CD14-positive monocyte (primary cell): ENCODE results near the gene SIRPA. TPM values are rescaled to one million over a fixed set of nuclear protein-coding genes. Genes with fewer than 3 reads are reported as not detected.
A peak's percentile ranks its signal among the peaks of the same experiment; 100 is the strongest.

ENCODE experiments used
- DNase-seq, 3 donors: peaks; one replicate each; pipeline ENCODE4 v3.0.0-alpha.2; 2011 to 2022
- H2AFZ ChIP-seq: 2 replicates; pipeline ENCODE4 v1.6.0; 2012; ENCODE audit warnings: mild to moderate bottlenecking, low read depth, low read length, inconsistent platforms; ENCODE audit not compliant: insufficient read depth, poor library complexity, severe bottlenecking
- H3K27ac ChIP-seq, 2 donors: 1 replicate in 1 of 2; 2 replicates in 1 of 2; pipeline ENCODE4 v1.5.1; 2012 to 2013; ENCODE audit warnings: low read length in 2 of 2, control low read depth in 1 of 2, inconsistent platforms in 1 of 2, low read depth in 1 of 2, mild to moderate bottlenecking in 1 of 2
- H3K27me3 ChIP-seq, 2 donors: one replicate each; pipeline versions ENCODE4 v1.6.0 to v1.6.1; 2011 to 2013; ENCODE audit warnings: low read length in 2 of 2; ENCODE audit not compliant: control insufficient read depth in 2 of 2, insufficient read depth in 2 of 2
- H3K36me3 ChIP-seq, 2 donors: replicated peaks in 1 of 2; 1 replicate in 1 of 2; 2 replicates in 1 of 2; pipeline versions ENCODE4 v1.5.1 to v1.6.1; 2012 to 2013; ENCODE audit warnings: low read length in 2 of 2, control low read depth in 1 of 2, inconsistent platforms in 1 of 2, mild to moderate bottlenecking in 1 of 2; ENCODE audit not compliant: insufficient read depth in 2 of 2, control insufficient read depth in 1 of 2
- H3K4me1 ChIP-seq, 2 donors: 1 replicate in 1 of 2; 2 replicates in 1 of 2; pipeline versions ENCODE4 v1.5.1 to v1.6.1; 2012 to 2013; ENCODE audit warnings: low read length in 2 of 2, control low read depth in 1 of 2, inconsistent platforms in 1 of 2, mild to moderate bottlenecking in 1 of 2, moderate library complexity in 1 of 2; ENCODE audit not compliant: insufficient read depth in 2 of 2, control insufficient read depth in 1 of 2
- H3K4me2 ChIP-seq: replicated peaks from 2 replicates; pipeline ENCODE3; 2012; ENCODE audit warnings: low read length, moderate library complexity, mild to moderate bottlenecking; ENCODE audit not compliant: poor library complexity, severe bottlenecking; ENCODE audit errors: extremely low read depth
- H3K4me3 ChIP-seq, 3 experiments: fragments of 200-600 bp in 1 of 3; sonication (generic) in 1 of 3; replicated peaks in 1 of 3; 1 replicate in 2 of 3; 2 replicates in 1 of 3; pipeline ENCODE4 v1.5.1; 2011 to 2013; ENCODE audit warnings: low read length in 3 of 3, mild to moderate bottlenecking in 3 of 3, control low read depth in 2 of 3, low read depth in 2 of 3, inconsistent platforms in 1 of 3, moderate library complexity in 1 of 3
- H3K79me2 ChIP-seq: 2 replicates; pipeline ENCODE4 v1.6.0; 2012; ENCODE audit warnings: mild to moderate bottlenecking, control low read depth, inconsistent platforms, low read length, moderate library complexity; ENCODE audit not compliant: insufficient read depth
- H3K9ac ChIP-seq: 2 replicates; pipeline ENCODE4 v1.6.0; 2017; ENCODE audit warnings: low read length, mild to moderate bottlenecking; ENCODE audit not compliant: insufficient read depth, poor library complexity, severe bottlenecking
- H3K9me3 ChIP-seq, 2 donors: replicated peaks in 1 of 2; 1 replicate in 1 of 2; 2 replicates in 1 of 2; pipeline versions ENCODE4 v1.5.1 to v1.6.1; 2012 to 2013; ENCODE audit warnings: low read length in 2 of 2, control low read depth in 1 of 2; ENCODE audit not compliant: control insufficient read depth in 1 of 2, insufficient read depth in 1 of 2
- H4K20me1 ChIP-seq: 2 replicates; pipeline ENCODE4 v1.6.0; 2012; ENCODE audit warnings: mild to moderate bottlenecking, low read length, control low read depth, moderate library complexity; ENCODE audit not compliant: insufficient read depth
- H3K27ac Mint-ChIP-seq, 7 donors: one replicate each; pipeline ENCODE4 v1.8.0; 2020; ENCODE audit warnings: mild to moderate bottlenecking in 7 of 7, mixed read lengths in 7 of 7, moderate library complexity in 6 of 7, inconsistent platforms in 2 of 7
- H3K27me3 Mint-ChIP-seq, 3 donors: one replicate each; pipeline ENCODE4 v1.8.0; 2021 to 2022; ENCODE audit warnings: low read depth in 3 of 3, mild to moderate bottlenecking in 3 of 3, mixed read lengths in 3 of 3, moderate library complexity in 3 of 3, inconsistent platforms in 1 of 3
- H3K36me3 Mint-ChIP-seq, 2 donors: one replicate each; pipeline ENCODE4 v1.8.0; 2020; ENCODE audit warnings: mixed read lengths in 2 of 2, inconsistent platforms in 1 of 2, mild to moderate bottlenecking in 1 of 2
- H3K4me1 Mint-ChIP-seq: one replicate; pipeline ENCODE4 v1.8.0; 2020; ENCODE audit warnings: mild to moderate bottlenecking, mixed read lengths
- H3K4me3 Mint-ChIP-seq, 2 donors: one replicate each; pipeline ENCODE4 v1.8.0; 2020; ENCODE audit warnings: mild to moderate bottlenecking in 2 of 2, mixed read lengths in 2 of 2, moderate library complexity in 1 of 2
- H3K9me3 Mint-ChIP-seq, 7 donors: one replicate each; pipeline ENCODE4 v1.8.0; 2020 to 2022; ENCODE audit warnings: mixed read lengths in 7 of 7, mild to moderate bottlenecking in 6 of 7, moderate library complexity in 6 of 7, inconsistent platforms in 2 of 7
- CTCF ChIP-seq: fragments of 200-600 bp; IDR thresholded peaks from one replicate; pipeline ENCODE4 v1.8.0; 2022; ENCODE audit warnings: antibody characterized with exemption, mild to moderate bottlenecking
- WGBS: methylation state at CpG from one replicate; pipeline ENCODE4 v1.1.5; 2013; ENCODE audit warnings: missing lambda C conversion rate; ENCODE audit not compliant: insufficient coverage; 5-methylcytosine and 5-hydroxymethylcytosine counted together
- intact Hi-C, 2 donors: fragments of 100-400 bp; cut with micrococcal nuclease; formaldehyde crosslinking; loops; one replicate each; pipeline versions ENCODE4 v1.15.0 to v1.15.1; 2023
- polyA plus RNA-seq, 3 donors: library from polyadenylated mRNA; depleted of rRNA in 1 of 3; unstranded in 2 of 3; stranded (reverse) in 1 of 3; fragments of 300-500 nt in 2 of 3; fragments of >200 nt in 1 of 3; fragmentation: Illumina TruSeq in 2 of 3; gene quantifications; 1 replicate in 2 of 3; 2 replicates in 1 of 3; pipeline ENCODE4 v1.2.3, GENCODE V29; 2012 to 2021

Gene SIRPA
- polyA plus RNA-seq, 3 donors, result 28.4 to 126 (median 58.3) TPM

GRCh38 chr20:1895674-1896483 lies 672 bp downstream of the SIRPA start:
- H4K20me1 ChIP-seq, result peaks cover 55% of the 10 kb centered on the region
- peak in 2 of 3 donors; percentile 38 to 47 for DNase-seq
- Mint-ChIP-seq H3K27ac (peak overlapping the region; percentile 90 to 99 (median 93)), H3K4me3 (peak overlapping the region; percentile 100), H3K9me3 (no peaks in the 10 kb centered on the region), H3K27me3 (peaks cover 0 to 2% (median 1%) of the 10 kb centered on the region in 3 donors), H3K36me3 (peaks cover 47 to 59% of the 10 kb centered on the region in 2 donors), H3K4me1 (peaks cover 69% of the 10 kb centered on the region)
- no peak overlapping the region for H2AFZ ChIP-seq
- intact Hi-C loops, result loop anchor here (1.0 to 10.0 kb wide), 6 partner anchors 49 to 206 kb away; partner anchors contain the start of gene STK35 (in 1 of the 2)
- H3K9ac ChIP-seq, result peak overlapping the region; percentile 96
- peak overlapping the region; percentile 63 to 98 for H3K27ac ChIP-seq
- no peaks in the 10 kb centered on the region for H3K9me3 ChIP-seq
- peaks cover 51 to 63% of the 10 kb centered on the region in 2 donors for H3K4me1 ChIP-seq
- peaks cover 96% of the 10 kb centered on the region for H3K79me2 ChIP-seq
- peak overlapping the region; percentile 63 to 100 (median 80) for H3K4me3 ChIP-seq
- peaks cover 14 to 33% of the 10 kb centered on the region in 2 donors for H3K36me3 ChIP-seq
- H3K4me2 ChIP-seq, result peak overlapping the region; percentile 99
- no peak for TF ChIP-seq CTCF
- no peaks in the 10 kb centered on the region for H3K27me3 ChIP-seq
- WGBS, result 9% methylated on average over 19 of the region's 24 CpGs

GRCh38 chr20:1896484-1897258 lies 1.5 kb downstream of the SIRPA start:
- no peak for DNase-seq
- peaks cover 96% of the 10 kb centered on the region for H3K79me2 ChIP-seq
- peak overlapping the region; percentile 96 for H3K9ac ChIP-seq
- no peak overlapping the region for H2AFZ ChIP-seq
- peak overlapping the region; percentile 99 for H3K4me2 ChIP-seq
- Mint-ChIP-seq H3K9me3 (no peaks in the 10 kb centered on the region), H3K4me3 (peak overlapping the region; percentile 100), H3K4me1 (peaks cover 65% of the 10 kb centered on the region), H3K27me3 (peaks cover 0 to 2% (median 1%) of the 10 kb centered on the region in 3 donors), H3K27ac (peak overlapping the region; percentile 90 to 99 (median 98)), H3K36me3 (peaks cover 46 to 59% of the 10 kb centered on the region in 2 donors)
- TF ChIP-seq CTCF, result no peak
- H3K27ac ChIP-seq, result peak overlapping the region; percentile 84 to 98
- peak overlapping the region; percentile 63 to 100 (median 80) for H3K4me3 ChIP-seq
- peaks cover 63% of the 10 kb centered on the region for H4K20me1 ChIP-seq
- H3K9me3 ChIP-seq, result no peaks in the 10 kb centered on the region
- peaks cover 51 to 63% of the 10 kb centered on the region in 2 donors for H3K4me1 ChIP-seq
- 50% methylated on average over 6 of the region's 12 CpGs for WGBS
- peaks cover 19 to 34% of the 10 kb centered on the region in 2 donors for H3K36me3 ChIP-seq
- intact Hi-C loops, result loop anchor here (5.0 to 10.0 kb wide), 3 partner anchors 48 to 206 kb away; partner anchors contain the start of gene STK35 (in 1 of the 2)
- no peaks in the 10 kb centered on the region for H3K27me3 ChIP-seq
